Measurements from ENCODE around the gene ATP9A. TPM values are rescaled to one million over a fixed set of nuclear protein-coding genes. Genes with fewer than 3 reads are reported as not detected.

The ATP9A gene
- polyA plus RNA-seq, 1 of the 3 experiments (the other 2 are of a cell fraction), result 11.0 TPM

DNA sequence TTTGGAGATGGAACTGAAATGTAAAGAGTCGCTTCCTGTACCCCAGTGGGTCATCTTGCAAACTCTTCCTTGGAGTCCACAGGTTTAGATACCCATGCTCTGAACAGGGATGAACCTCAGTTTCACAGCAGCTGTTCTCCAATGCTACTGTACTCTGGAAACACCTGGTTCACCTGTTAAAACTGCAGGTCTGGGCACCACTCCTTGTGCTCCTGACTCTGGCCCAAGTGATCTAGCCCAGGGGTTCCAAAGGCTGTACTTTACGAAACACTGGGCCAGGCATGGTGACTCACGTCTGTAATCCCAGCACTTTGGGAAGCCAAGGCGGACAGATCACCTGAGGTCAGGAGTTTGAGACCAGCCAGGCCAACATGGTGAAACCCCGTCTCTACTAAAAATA, 102.1 kb downstream of the ATP9A start:
- H3K9me3 ChIP-seq, result no peaks in the 10 kb centered on the region
- peaks cover 0 to 10% of the 10 kb centered on the region in 2 experiments; a peak in 1 of 4 replicates for H3K4me1 ChIP-seq (ENCODE audit: control insufficient read depth in 1 of 2, insufficient read depth in 2 of 2, low read depth in 1 of 2, low read length in 1 of 2)
- no peak for TF ChIP-seq GATA2 (CRISPR knock-in tag; IDR thresholded peaks at IDR 0.05)
- TF ChIP-seq TEAD4 (IDR thresholded peaks at IDR 0.05; ENCODE audit: borderline replicate concordance, insufficient read depth), result no peak
- TF ChIP-seq TAF1 (IDR thresholded peaks at IDR 0.05; ENCODE audit: borderline replicate concordance, low read depth, low read length), result no peak
- TF ChIP-seq NFIC (IDR thresholded peaks at IDR 0.05; ENCODE audit: borderline replicate concordance), result no peak
- no peak for TF ChIP-seq RCOR1 (IDR thresholded peaks at IDR 0.05; ENCODE audit: low read length)
- TF ChIP-seq, protein P1, sequence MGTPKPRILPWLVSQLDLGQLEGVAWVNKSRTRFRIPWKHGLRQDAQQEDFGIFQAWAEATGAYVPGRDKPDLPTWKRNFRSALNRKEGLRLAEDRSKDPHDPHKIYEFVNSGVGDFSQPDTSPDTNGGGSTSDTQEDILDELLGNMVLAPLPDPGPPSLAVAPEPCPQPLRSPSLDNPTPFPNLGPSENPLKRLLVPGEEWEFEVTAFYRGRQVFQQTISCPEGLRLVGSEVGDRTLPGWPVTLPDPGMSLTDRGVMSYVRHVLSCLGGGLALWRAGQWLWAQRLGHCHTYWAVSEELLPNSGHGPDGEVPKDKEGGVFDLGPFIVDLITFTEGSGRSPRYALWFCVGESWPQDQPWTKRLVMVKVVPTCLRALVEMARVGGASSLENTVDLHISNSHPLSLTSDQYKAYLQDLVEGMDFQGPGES (IDR thresholded peaks at IDR 0.05; ENCODE audit: low read depth, low read length), result no peak
- no peak for TF ChIP-seq JUND (IDR thresholded peaks at IDR 0.05)
- TF ChIP-seq REST (IDR thresholded peaks at IDR 0.05; ENCODE audit: low read depth, low read length), result no peak
- no peak for TF ChIP-seq EZH2phosphoT487 (IDR thresholded peaks at IDR 0.05; ENCODE audit: borderline replicate concordance, low read depth)
- no peak for TF ChIP-seq SIN3A (IDR thresholded peaks at IDR 0.05; ENCODE audit: borderline replicate concordance, low read depth, low read length)
- no peak overlapping the region for H3K27ac ChIP-seq (ENCODE audit: low read depth in 2 of 2, low read length in 1 of 2)
- no peaks in the 10 kb centered on the region for H3K79me2 ChIP-seq (ENCODE audit: insufficient read depth)
- no peaks in the 10 kb centered on the region for H3K27me3 ChIP-seq (ENCODE audit: insufficient read depth)
- no peak overlapping the region for H2AFZ ChIP-seq (ENCODE audit: low read depth)
- H3K4me2 ChIP-seq, result no peak overlapping the region
- ChIA-PET POLR2A (no interaction called here), CTCF (interaction anchor here (0.6 to 1.0 kb wide), 2 partner anchors 14 to 21 kb away, joined by 4 read pairs; no protein-coding TSS in a partner anchor)
- H3K4me3 ChIP-seq (ENCODE audit: low read depth in 2 of 2, low read length in 1 of 2), result no peak overlapping the region
- no peaks in the 10 kb centered on the region for H4K20me1 ChIP-seq (ENCODE audit: insufficient read depth)
- 87% methylated on average over 4 of the region's 5 CpGs for WGBS (ENCODE audit: low lambda C conversion rate)
- H3F3A ChIP-seq (replicated peaks; ENCODE audit: insufficient read depth), result peaks cover 10% of the 10 kb centered on the region
- H3K36me3 ChIP-seq (replicated peaks in 1 of 2; ENCODE audit: control insufficient read depth in 1 of 2, insufficient read depth in 2 of 2, low read length in 1 of 2), result peaks cover 9 to 14% of the 10 kb centered on the region in 2 experiments
- no peak overlapping the region for H3K9ac ChIP-seq
- no peaks in the 10 kb centered on the region for H3K9me2 ChIP-seq
- no peak for DNase-seq

GRCh38 chr20:51665543-51666118, 102.6 kb downstream of the ATP9A start:
- whole genome bisulfite sequencing (ENCODE audit: low lambda C conversion rate), result 92% methylated on average over 8 of the region's 8 CpGs
- Histone ChIP-seq H3K27ac (ENCODE audit: low read depth in 2 of 2, low read length in 1 of 2) (no peak overlapping the region), H4K20me1 (ENCODE audit: insufficient read depth) (no peaks in the 10 kb centered on the region), H3K9ac (no peak overlapping the region), H3K79me2 (ENCODE audit: insufficient read depth) (no peaks in the 10 kb centered on the region), H3K4me1 (ENCODE audit: control insufficient read depth in 1 of 2, insufficient read depth in 2 of 2, low read depth in 1 of 2, low read length in 1 of 2) (peaks cover 3 to 13% of the 10 kb centered on the region in 2 experiments; a peak in 3 of 4 replicates), H3K4me2 (no peak overlapping the region), H3K4me3 (ENCODE audit: low read depth in 2 of 2, low read length in 1 of 2) (no peak overlapping the region), H2AFZ (ENCODE audit: low read depth) (no peak overlapping the region), H3K9me3 (no peaks in the 10 kb centered on the region), H3K36me3 (replicated peaks in 1 of 2; ENCODE audit: control insufficient read depth in 1 of 2, insufficient read depth in 2 of 2, low read length in 1 of 2) (peaks cover 9 to 14% of the 10 kb centered on the region in 2 experiments), H3K9me2 (no peaks in the 10 kb centered on the region), H3F3A (replicated peaks; ENCODE audit: insufficient read depth) (peaks cover 14% of the 10 kb centered on the region), H3K27me3 (ENCODE audit: insufficient read depth) (no peaks in the 10 kb centered on the region)
- ChIA-PET POLR2A (no interaction called here), CTCF (interaction anchor here (1.6 kb wide), 1 partner anchor 35 kb away, joined by 3 read pairs; no protein-coding TSS in a partner anchor)
- no peak for DNase-seq
- TF ChIP-seq, protein P2, sequence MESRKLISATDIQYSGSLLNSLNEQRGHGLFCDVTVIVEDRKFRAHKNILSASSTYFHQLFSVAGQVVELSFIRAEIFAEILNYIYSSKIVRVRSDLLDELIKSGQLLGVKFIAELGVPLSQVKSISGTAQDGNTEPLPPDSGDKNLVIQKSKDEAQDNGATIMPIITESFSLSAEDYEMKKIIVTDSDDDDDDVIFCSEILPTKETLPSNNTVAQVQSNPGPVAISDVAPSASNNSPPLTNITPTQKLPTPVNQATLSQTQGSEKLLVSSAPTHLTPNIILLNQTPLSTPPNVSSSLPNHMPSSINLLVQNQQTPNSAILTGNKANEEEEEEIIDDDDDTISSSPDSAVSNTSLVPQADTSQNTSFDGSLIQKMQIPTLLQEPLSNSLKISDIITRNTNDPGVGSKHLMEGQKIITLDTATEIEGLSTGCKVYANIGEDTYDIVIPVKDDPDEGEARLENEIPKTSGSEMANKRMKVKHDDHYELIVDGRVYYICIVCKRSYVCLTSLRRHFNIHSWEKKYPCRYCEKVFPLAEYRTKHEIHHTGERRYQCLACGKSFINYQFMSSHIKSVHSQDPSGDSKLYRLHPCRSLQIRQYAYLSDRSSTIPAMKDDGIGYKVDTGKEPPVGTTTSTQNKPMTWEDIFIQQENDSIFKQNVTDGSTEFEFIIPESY (IDR thresholded peaks at IDR 0.05; ENCODE audit: borderline replicate concordance, low read depth), result no peak
- TF ChIP-seq, protein P3, sequence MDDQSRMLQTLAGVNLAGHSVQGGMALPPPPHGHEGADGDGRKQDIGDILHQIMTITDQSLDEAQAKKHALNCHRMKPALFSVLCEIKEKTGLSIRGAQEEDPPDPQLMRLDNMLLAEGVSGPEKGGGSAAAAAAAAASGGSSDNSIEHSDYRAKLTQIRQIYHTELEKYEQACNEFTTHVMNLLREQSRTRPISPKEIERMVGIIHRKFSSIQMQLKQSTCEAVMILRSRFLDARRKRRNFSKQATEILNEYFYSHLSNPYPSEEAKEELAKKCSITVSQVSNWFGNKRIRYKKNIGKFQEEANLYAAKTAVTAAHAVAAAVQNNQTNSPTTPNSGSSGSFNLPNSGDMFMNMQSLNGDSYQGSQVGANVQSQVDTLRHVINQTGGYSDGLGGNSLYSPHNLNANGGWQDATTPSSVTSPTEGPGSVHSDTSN (IDR thresholded peaks at IDR 0.05), result no peak
- TF ChIP-seq GABPA (IDR thresholded peaks at IDR 0.05; ENCODE audit: low read depth), result no peak
- no peak for TF ChIP-seq RFX5 (IDR thresholded peaks at IDR 0.05; ENCODE audit: low read length)
- no peak for TF ChIP-seq EZH2phosphoT487 (IDR thresholded peaks at IDR 0.05; ENCODE audit: borderline replicate concordance, low read depth)
- TF ChIP-seq FOXJ3 (CRISPR knock-in tag; IDR thresholded peaks at IDR 0.05), result no peak
- TF ChIP-seq, protein P4, sequence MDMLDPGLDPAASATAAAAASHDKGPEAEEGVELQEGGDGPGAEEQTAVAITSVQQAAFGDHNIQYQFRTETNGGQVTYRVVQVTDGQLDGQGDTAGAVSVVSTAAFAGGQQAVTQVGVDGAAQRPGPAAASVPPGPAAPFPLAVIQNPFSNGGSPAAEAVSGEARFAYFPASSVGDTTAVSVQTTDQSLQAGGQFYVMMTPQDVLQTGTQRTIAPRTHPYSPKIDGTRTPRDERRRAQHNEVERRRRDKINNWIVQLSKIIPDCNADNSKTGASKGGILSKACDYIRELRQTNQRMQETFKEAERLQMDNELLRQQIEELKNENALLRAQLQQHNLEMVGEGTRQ (IDR thresholded peaks at IDR 0.05; ENCODE audit: borderline replicate concordance, low read depth, low read length), result no peak
- TF ChIP-seq RCOR1 (IDR thresholded peaks at IDR 0.05; ENCODE audit: low read length), result no peak
- no peak for TF ChIP-seq SMC3 (IDR thresholded peaks at IDR 0.05; ENCODE audit: low read depth, low read length)
- TF ChIP-seq GATA2 (CRISPR knock-in tag; IDR thresholded peaks at IDR 0.05), result no peak
- no peak for TF ChIP-seq NRF1 (IDR thresholded peaks at IDR 0.05; ENCODE audit: low read depth, low read length)
